ENCODE results near the gene RPS6KA5. TPM values are rescaled to one million over a fixed set of nuclear protein-coding genes. Genes with fewer than 3 reads are reported as not detected.

Gene RPS6KA5
- total RNA-seq, 1 donor, result 5.4 TPM

GRCh38 chr14:90890322-90891020 lies 170.0 kb downstream of the RPS6KA5 start:
- no peak for DNase-seq (ENCODE audit: low read depth in 2 of 3, low spot score in 2 of 3)

- DNase-seq (ENCODE audit: low read depth in 2 of 3, low spot score in 2 of 3), result no peak
These were observed 174.1 kb downstream of the RPS6KA5 start for GRCh38 chr14:90886297-90886815.

- no peak for DNase-seq (ENCODE audit: low read depth in 2 of 3, low spot score in 2 of 3)
These were observed 176.7 kb downstream of the RPS6KA5 start for GRCh38 chr14:90883782-90884181.

- DNase-seq (ENCODE audit: low read depth in 2 of 3, low spot score in 2 of 3), result no peak
These were observed 177.2 kb downstream of the RPS6KA5 start for GRCh38 chr14:90883197-90883596.

- DNase-seq (ENCODE audit: low read depth in 2 of 3, low spot score in 2 of 3), result no peak
These were observed 180.2 kb downstream of the RPS6KA5 start for GRCh38 chr14:90880282-90880681.

- DNase-seq (ENCODE audit: low read depth in 2 of 3, low spot score in 2 of 3), result no peak
These were observed 185.8 kb downstream of the RPS6KA5 start for GRCh38 chr14:90874599-90874998.

- DNase-seq (ENCODE audit: low read depth in 2 of 3, low spot score in 2 of 3), result peak in 1 of 3 donors; percentile 15
These were observed 188.7 kb downstream of the RPS6KA5 start for GRCh38 chr14:90871605-90872233.

- no peak for DNase-seq (ENCODE audit: low read depth in 2 of 3, low spot score in 2 of 3)
These were observed 189.4 kb downstream of the RPS6KA5 start for GRCh38 chr14:90870950-90871604.

- no peak for DNase-seq (ENCODE audit: low read depth in 2 of 3, low spot score in 2 of 3)
These were observed 192.9 kb downstream of the RPS6KA5 start for GRCh38 chr14:90867501-90867900.

- no peak for DNase-seq (ENCODE audit: low read depth in 2 of 3, low spot score in 2 of 3)
These were observed 193.6 kb downstream of the RPS6KA5 start for GRCh38 chr14:90866833-90867232.

GRCh38 chr14:90864741-90865140 lies 195.7 kb downstream of the RPS6KA5 start:
- DNase-seq (ENCODE audit: low read depth in 2 of 3, low spot score in 2 of 3), result no peak

- DNase-seq (ENCODE audit: low read depth in 2 of 3, low spot score in 2 of 3), result no peak
These were observed 201.9 kb downstream of the RPS6KA5 start for GRCh38 chr14:90858511-90858910.

- no peak for DNase-seq (ENCODE audit: low read depth in 2 of 3, low spot score in 2 of 3)
These were observed 202.6 kb downstream of the RPS6KA5 start for GRCh38 chr14:90857866-90858265.

- peak in 1 of 3 donors; percentile 48 for DNase-seq (ENCODE audit: low read depth in 2 of 3, low spot score in 2 of 3)
These were observed 204.3 kb downstream of the RPS6KA5 start for GRCh38 chr14:90856115-90856514.

GRCh38 chr14:90853116-90853515 lies 207.3 kb downstream of the RPS6KA5 start:
- no peak for DNase-seq (ENCODE audit: low read depth in 2 of 3, low spot score in 2 of 3)

- DNase-seq (ENCODE audit: low read depth in 2 of 3, low spot score in 2 of 3), result no peak
These were observed 209.0 kb downstream of the RPS6KA5 start for GRCh38 chr14:90851327-90852036.

GRCh38 chr14:90850487-90850886 lies 210.0 kb downstream of the RPS6KA5 start:
- DNase-seq (ENCODE audit: low read depth in 2 of 3, low spot score in 2 of 3), result no peak

GRCh38 chr14:90849787-90850444 lies 210.5 kb downstream of the RPS6KA5 start:
- DNase-seq (ENCODE audit: low read depth in 2 of 3, low spot score in 2 of 3), result no peak

- DNase-seq (ENCODE audit: low read depth in 2 of 3, low spot score in 2 of 3), result no peak
These were observed 211.3 kb downstream of the RPS6KA5 start for GRCh38 chr14:90848944-90849731.

- DNase-seq (ENCODE audit: low read depth in 2 of 3, low spot score in 2 of 3), result no peak
These were observed 213.9 kb downstream of the RPS6KA5 start for GRCh38 chr14:90846511-90846910.
